IPS-18a (cell line): ENCODE measurements around the gene ECT2.
"Not testable (repeated sequence)": the region's sequence is repeated elsewhere in the genome, so short reads cannot be mapped to it uniquely, and the experiment has no call there.

Source experiments
- H3K27ac ChIP-seq: one replicate; pipeline ENCODE4 v1.5.1; 2013; ENCODE audit warnings: low read length
- H3K27me3 ChIP-seq: one replicate; pipeline ENCODE4 v1.6.1; 2013; ENCODE audit warnings: mild to moderate bottlenecking, low read length; ENCODE audit not compliant: control insufficient read depth, insufficient read depth
- H3K36me3 ChIP-seq: one replicate; pipeline ENCODE4 v1.6.1; 2013; ENCODE audit warnings: low read depth, low read length; ENCODE audit not compliant: control insufficient read depth
- H3K4me1 ChIP-seq: one replicate; pipeline ENCODE4 v1.6.1; 2013; ENCODE audit warnings: low read depth, low read length; ENCODE audit not compliant: control insufficient read depth
- H3K4me3 ChIP-seq: one replicate; pipeline ENCODE4 v1.5.1; 2013; ENCODE audit warnings: low read length
- H3K9ac ChIP-seq: one replicate; pipeline ENCODE4 v1.6.1; 2013; ENCODE audit warnings: mild to moderate bottlenecking, low read length, moderate library complexity
- H3K9me3 ChIP-seq: one replicate; pipeline ENCODE4 v1.6.1; 2013; ENCODE audit warnings: low read depth, low read length; ENCODE audit not compliant: control insufficient read depth

ECT2 gene

GRCh38 chr3:172814738-172815137 is 64.2 kb downstream of the ECT2 start:
- no peak overlapping the region for H3K27ac ChIP-seq
- no peaks in the 10 kb centered on the region for H3K27me3 ChIP-seq
- no peaks in the 10 kb centered on the region for H3K4me1 ChIP-seq
- no peak overlapping the region for H3K4me3 ChIP-seq
- H3K9ac ChIP-seq: no peak overlapping the region
- no peaks in the 10 kb centered on the region for H3K9me3 ChIP-seq
- H3K36me3 ChIP-seq: peaks cover 32% of the 10 kb centered on the region

DNA sequence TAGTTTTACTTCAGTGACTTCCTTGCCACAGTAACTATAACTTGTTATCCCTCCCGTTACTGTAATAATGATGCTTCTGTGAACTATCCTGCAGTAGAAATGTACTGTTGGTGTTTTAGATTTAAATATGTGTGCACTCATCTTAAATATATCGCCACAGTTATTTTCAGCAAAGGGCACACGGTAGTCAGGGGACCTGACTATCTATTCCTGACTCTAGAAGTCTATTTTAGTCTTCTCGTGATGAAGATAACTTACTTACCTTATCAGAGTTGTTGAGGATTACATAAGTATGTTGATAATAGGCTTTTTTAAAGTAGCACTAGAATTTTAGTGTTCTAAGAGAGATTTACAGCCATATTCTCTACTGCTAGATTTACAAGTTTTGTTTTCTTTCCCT is 65.3 kb downstream of the ECT2 start:
- H3K4me3 ChIP-seq: no peak overlapping the region
- H3K27me3 ChIP-seq: no peaks in the 10 kb centered on the region
- H3K27ac ChIP-seq: no peak overlapping the region
- no peaks in the 10 kb centered on the region for H3K9me3 ChIP-seq
- H3K36me3 ChIP-seq: peaks cover 38% of the 10 kb centered on the region
- H3K4me1 ChIP-seq: no peaks in the 10 kb centered on the region
- H3K9ac ChIP-seq: no peak overlapping the region

- Histone ChIP-seq H3K9ac (no peak overlapping the region), H3K4me1 (no peaks in the 10 kb centered on the region), H3K27ac (no peak overlapping the region), H3K27me3 (no peaks in the 10 kb centered on the region), H3K9me3 (no peaks in the 10 kb centered on the region), H3K36me3 (peaks cover 40% of the 10 kb centered on the region), H3K4me3 (no peak overlapping the region)
These were observed 65.8 kb downstream of the ECT2 start for GRCh38 chr3:172816281-172816680.

DNA sequence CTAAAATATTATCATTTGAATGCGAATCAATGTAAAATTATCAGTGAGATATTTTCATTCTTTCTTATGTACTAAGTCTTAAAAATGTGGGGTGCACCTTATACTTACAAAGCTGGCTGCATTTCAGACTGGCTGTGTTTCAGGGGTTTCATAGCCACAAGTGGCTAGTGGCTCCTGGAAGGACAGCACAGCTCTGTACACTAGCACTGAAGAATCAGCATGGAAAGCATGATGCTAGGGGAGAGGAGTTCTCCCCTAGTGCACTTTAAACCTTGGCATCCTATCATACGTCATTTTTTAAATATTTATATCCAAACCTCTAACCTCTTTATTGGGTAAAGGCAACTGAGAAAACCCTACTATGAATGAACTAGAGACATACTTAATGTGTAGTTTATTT is 66.4 kb downstream of the ECT2 start:
- Histone ChIP-seq H3K27me3 (no peaks in the 10 kb centered on the region), H3K4me3 (no peak overlapping the region), H3K4me1 (no peaks in the 10 kb centered on the region), H3K36me3 (peaks cover 45% of the 10 kb centered on the region), H3K9ac (no peak overlapping the region), H3K27ac (no peak overlapping the region), H3K9me3 (no peaks in the 10 kb centered on the region)

DNA sequence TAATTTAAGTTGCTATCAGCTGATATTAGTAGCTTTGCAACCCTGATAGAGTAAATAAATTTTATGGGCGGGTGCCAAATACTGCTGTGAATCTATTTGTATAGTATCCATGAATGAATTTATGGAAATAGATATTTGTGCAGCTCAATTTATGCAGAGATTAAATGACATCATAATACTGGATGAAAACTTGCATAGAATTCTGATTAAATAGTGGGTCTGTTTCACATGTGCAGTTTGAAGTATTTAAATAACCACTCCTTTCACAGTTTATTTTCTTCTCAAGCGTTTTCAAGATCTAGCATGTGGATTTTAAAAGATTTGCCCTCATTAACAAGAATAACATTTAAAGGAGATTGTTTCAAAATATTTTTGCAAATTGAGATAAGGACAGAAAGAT is 70.0 kb downstream of the ECT2 start:
- Histone ChIP-seq H3K27me3 (no peaks in the 10 kb centered on the region), H3K9me3 (no peaks in the 10 kb centered on the region), H3K27ac (no peak overlapping the region), H3K4me1 (no peaks in the 10 kb centered on the region), H3K36me3 (peaks cover 39% of the 10 kb centered on the region), H3K9ac (no peak overlapping the region), H3K4me3 (no peak overlapping the region)

GRCh38 chr3:172824229-172824628 is 73.7 kb downstream of the ECT2 start:
- Histone ChIP-seq H3K9me3 (no peaks in the 10 kb centered on the region), H3K4me1 (no peaks in the 10 kb centered on the region), H3K36me3 (peaks cover 20% of the 10 kb centered on the region), H3K9ac (no peak overlapping the region), H3K27me3 (no peaks in the 10 kb centered on the region), H3K27ac (no peak overlapping the region), H3K4me3 (no peak overlapping the region)

GRCh38 chr3:172827231-172827630 is 76.7 kb downstream of the ECT2 start:
- not testable (repeated sequence) for H3K27me3 ChIP-seq, H3K4me3 ChIP-seq, H3K9me3 ChIP-seq, H3K4me1 ChIP-seq, H3K27ac ChIP-seq, H3K36me3 ChIP-seq, H3K9ac ChIP-seq

GRCh38 chr3:172832983-172833382 is 82.5 kb downstream of the ECT2 start:
- no peak overlapping the region for H3K4me3 ChIP-seq
- H3K27me3 ChIP-seq: no peaks in the 10 kb centered on the region
- no peaks in the 10 kb centered on the region for H3K36me3 ChIP-seq
- H3K9me3 ChIP-seq: no peaks in the 10 kb centered on the region
- H3K27ac ChIP-seq: no peak overlapping the region
- H3K9ac ChIP-seq: no peak overlapping the region
- H3K4me1 ChIP-seq: no peaks in the 10 kb centered on the region

DNA sequence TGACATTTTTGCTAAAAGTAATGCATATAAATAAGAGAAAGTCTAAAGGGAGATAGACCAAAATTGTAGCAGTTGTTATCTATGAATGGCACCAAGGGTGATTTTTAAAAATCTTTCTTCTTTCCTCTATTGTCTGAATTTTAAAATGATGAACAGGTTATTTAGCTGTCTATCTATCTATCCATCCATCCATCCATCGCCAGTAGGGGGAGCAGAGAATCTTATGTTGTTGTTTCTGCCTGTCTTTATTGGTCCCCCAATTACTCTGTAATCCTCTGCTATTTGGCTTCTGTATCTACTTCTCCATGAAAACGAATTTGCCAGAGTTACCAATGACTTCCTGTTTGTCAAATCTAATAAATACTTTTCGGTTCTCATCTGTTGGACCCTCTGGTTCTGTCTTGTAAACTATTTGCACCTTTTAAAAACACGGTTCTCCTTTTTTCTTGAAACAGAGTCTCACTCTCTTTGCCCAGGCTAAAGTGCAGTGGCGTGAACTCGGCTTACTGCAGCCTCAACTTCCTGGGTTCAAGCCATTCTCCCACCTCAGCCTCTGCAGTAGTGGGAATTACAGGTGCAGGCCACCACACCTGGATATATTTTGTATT is 86.0 kb downstream of the ECT2 start:
- Histone ChIP-seq H3K27ac (no peak overlapping the region), H3K4me3 (no peak overlapping the region), H3K9me3 (no peaks in the 10 kb centered on the region), H3K4me1 (peaks cover 5% of the 10 kb centered on the region), H3K27me3 (no peaks in the 10 kb centered on the region), H3K9ac (no peak overlapping the region), H3K36me3 (no peaks in the 10 kb centered on the region)

- no peak overlapping the region for H3K27ac ChIP-seq
- no peaks in the 10 kb centered on the region for H3K9me3 ChIP-seq
- peaks cover 5% of the 10 kb centered on the region for H3K4me1 ChIP-seq
- no peaks in the 10 kb centered on the region for H3K27me3 ChIP-seq
- no peak overlapping the region for H3K4me3 ChIP-seq
- H3K9ac ChIP-seq: no peak overlapping the region
- no peaks in the 10 kb centered on the region for H3K36me3 ChIP-seq
These were observed 89.2 kb downstream of the ECT2 start for GRCh38 chr3:172839679-172840078.

- H3K27me3 ChIP-seq: no peaks in the 10 kb centered on the region
- H3K4me1 ChIP-seq: peaks cover 5% of the 10 kb centered on the region
- H3K4me3 ChIP-seq: no peak overlapping the region
- no peaks in the 10 kb centered on the region for H3K9me3 ChIP-seq
- H3K9ac ChIP-seq: no peak overlapping the region
- no peak overlapping the region for H3K27ac ChIP-seq
- no peaks in the 10 kb centered on the region for H3K36me3 ChIP-seq
These were observed 89.9 kb downstream of the ECT2 start for GRCh38 chr3:172840463-172840862.

DNA sequence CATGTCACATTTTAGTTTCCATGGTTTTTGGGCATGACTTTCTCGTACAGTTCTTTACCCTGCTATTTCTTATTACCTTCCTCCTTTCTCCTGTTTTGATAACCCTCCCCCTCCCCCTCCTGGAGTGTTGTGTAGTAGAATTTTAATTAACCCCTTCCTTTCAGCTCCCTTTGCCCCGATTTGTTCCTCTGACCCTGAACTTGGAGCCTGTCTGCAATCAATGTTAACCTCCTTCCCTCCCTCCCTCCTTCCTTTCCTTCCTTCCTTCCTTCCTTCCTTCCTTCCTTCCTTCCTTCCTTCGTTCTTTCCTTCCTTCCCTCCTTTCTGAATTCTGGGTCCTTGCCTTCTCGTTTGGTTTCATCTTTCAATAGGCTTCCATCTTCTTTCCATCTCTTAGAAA is 90.4 kb downstream of the ECT2 start:
- no peak overlapping the region for H3K27ac ChIP-seq
- H3K27me3 ChIP-seq: no peaks in the 10 kb centered on the region
- H3K9me3 ChIP-seq: no peaks in the 10 kb centered on the region
- H3K4me1 ChIP-seq: peaks cover 5% of the 10 kb centered on the region
- no peak overlapping the region for H3K9ac ChIP-seq
- H3K36me3 ChIP-seq: no peaks in the 10 kb centered on the region
- H3K4me3 ChIP-seq: no peak overlapping the region
